GM18861 (cell line): Measurements from ENCODE around the gene SLC35C1.
"Not testable (repeated sequence)": the region's sequence is repeated elsewhere in the genome, so short reads cannot be mapped to it uniquely, and the experiment has no call there.

ENCODE experiments used
- ATAC-seq: cut with Tn5 transposase; IDR thresholded peaks from one replicate; pipeline ENCODE4 v1.9.1; 2021; ENCODE audit not compliant: unreplicated experiment

SLC35C1 gene

DNA sequence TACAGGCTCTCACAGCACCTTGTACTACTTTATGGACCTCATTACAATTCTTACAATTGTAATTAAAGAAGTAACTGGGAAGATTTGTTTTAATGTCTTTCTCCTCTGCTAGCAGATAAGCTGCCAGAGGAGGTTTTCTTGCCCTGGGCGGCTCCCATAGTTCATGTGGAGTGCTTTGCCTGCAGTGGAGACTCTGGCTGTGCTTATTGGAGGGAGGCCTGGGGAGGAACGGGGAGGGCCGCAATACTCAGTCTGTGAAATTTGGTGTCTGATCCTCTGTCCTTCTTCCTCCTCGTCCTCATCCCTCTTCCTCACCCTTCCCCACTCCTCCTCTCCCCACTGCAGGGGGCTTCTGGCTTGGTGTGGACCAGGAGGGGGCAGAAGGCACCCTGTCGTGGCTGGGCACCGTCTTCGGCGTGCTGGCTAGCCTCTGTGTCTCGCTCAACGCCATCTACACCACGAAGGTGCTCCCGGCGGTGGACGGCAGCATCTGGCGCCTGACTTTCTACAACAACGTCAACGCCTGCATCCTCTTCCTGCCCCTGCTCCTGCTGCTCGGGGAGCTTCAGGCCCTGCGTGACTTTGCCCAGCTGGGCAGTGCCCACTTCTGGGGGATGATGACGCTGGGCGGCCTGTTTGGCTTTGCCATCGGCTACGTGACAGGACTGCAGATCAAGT is 5.6 kb downstream of the SLC35C1 start:
- no peak for ATAC-seq

GRCh38 chr11:45811109-45811435 is 6.1 kb downstream of the SLC35C1 start:
- ATAC-seq = no peak

GRCh38 chr11:45811571-45812290 is 6.8 kb downstream of the SLC35C1 start:
- no peak for ATAC-seq

GRCh38 chr11:45812581-45813548 is 7.9 kb downstream of the SLC35C1 start:
- no peak for ATAC-seq

DNA sequence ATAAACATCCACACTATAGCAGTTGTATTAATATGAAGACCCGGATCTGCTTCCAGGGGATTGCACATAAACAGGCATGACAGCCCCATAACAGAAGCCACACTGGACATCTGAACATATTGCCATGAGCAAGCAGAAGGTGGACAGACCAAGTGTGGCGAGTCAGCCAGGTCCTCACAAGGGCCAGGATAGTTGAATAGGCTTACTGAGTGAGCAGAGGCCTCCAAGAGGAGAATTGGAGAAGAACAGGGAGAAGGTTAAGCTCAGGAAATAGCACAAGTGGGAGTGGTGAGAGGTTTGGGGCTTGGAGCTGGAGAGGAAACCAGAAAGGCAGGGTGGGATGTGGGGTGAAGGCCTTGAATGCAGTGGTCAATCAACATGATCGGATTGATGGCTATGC is 10.8 kb downstream of the SLC35C1 start:
- ATAC-seq = no peak

DNA sequence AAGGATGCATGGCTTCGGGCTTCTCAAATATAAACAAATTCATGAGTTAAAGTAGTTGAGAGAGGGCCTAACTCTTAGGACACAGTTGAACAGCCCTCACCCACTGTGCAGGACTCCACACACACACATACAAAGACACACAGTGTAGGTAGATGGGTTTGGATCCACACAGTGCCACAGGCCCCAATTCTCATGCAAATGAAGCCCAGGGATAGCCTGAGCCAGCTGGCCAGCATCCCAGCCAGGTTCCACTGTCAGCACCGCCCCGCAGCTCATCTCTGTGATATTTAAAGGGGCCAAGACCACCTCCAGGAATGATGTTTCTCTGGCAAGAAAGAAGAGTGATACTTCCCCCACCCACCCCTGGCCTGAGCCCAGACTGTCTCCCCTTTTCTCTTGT is 11.7 kb downstream of the SLC35C1 start:
- no peak for ATAC-seq

GRCh38 chr11:45817191-45817590 is 12.2 kb downstream of the SLC35C1 start:
- no peak for ATAC-seq

DNA sequence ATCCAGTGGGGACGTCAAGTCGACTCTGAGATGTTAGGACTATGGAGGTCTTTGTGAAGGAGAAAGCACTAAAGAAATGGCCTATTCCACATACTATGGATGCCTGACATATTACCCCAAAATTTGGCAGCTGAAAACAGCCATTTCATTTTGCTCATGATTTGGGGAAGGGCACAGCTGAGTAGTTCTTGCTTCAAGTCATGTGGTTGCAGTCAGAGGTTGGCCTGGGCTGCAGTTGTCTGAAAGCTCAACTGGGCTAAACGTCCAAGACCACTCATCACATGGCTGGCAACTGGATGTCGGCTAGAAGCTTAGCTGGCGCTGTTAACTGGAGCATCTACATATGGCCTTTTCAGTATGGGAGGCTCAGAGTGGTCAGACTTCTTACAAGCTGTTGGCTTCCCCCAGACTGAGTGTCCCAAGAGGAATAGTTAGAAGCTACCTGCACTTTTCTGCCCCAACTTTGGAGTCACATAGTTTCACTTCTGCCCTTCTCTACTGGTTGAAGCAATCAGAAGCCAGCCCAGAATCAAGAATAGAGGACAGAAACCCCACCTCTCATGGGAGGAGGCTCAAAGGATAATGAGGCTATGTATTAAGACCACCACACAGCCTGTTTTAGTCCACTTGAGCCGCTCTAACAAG is 14.1 kb downstream of the SLC35C1 start:
- no peak for ATAC-seq

GRCh38 chr11:45820211-45820857 is 15.4 kb downstream of the SLC35C1 start:
- no peak for ATAC-seq

DNA sequence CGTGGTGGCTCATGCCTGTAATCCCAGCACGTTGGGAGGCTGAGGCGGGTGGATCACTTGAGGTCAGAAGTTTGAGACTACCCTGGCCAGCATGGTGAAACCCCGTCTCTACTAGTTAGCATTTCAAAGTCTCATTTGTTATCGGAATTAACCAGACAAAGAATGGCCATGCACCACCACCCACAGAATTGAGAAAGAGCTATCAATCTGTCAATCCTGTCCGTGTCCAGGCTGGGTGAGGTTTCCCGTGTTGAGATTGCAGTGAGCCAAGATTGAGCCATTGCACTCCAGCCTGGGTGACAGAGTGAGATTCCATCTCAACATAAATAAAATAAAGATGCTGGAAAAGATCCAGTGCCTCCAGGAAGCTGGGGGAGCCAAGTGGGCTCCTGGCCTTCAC is 21.5 kb downstream of the SLC35C1 start:
- not testable (repeated sequence) for ATAC-seq

GRCh38 chr11:45827123-45827522 is 22.2 kb downstream of the SLC35C1 start:
- no peak for ATAC-seq

DNA sequence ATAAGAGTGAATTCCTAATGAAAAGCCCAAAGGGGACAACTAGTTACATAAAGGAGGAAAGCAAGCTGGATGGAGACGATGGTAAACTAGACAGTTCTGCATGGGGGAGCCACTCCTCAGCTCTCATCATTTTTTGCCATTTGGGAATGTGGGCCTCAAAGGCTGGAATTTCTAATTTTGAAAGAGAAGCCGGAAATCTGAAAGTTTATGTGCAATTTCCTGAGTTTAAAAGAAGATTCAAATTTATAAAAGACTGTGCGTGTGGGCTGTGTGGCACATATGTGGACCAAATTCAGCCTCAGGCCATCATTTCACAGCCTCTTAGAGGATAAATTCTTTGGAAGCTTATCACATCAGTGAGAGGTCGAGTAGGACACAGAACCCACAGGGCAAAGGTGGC is 24.0 kb downstream of the SLC35C1 start:
- ATAC-seq = no peak

GRCh38 chr11:45830596-45830995 is 25.6 kb downstream of the SLC35C1 start:
- ATAC-seq = no peak

GRCh38 chr11:45832811-45833441 is 28.0 kb downstream of the SLC35C1 start:
- ATAC-seq = no peak

DNA sequence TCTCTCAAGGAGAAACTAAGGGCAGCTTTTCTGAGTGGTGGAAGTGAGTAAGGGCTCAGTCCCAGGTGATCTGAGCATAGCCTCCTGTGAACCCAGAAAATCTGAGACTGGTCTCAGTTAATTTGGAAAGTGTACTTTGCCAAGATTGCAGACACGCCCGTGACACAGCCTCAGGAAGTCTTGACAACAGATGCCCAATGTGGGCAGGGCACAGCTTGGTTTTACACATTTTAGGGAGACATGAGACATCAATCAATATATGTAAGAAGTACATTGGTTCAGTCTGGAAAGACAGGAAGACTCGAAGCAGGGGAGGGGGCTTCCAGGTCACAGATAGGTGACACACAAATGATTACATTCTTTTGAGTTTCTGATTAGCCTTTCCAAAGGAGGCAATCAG is 28.8 kb downstream of the SLC35C1 start:
- ATAC-seq = no peak

DNA sequence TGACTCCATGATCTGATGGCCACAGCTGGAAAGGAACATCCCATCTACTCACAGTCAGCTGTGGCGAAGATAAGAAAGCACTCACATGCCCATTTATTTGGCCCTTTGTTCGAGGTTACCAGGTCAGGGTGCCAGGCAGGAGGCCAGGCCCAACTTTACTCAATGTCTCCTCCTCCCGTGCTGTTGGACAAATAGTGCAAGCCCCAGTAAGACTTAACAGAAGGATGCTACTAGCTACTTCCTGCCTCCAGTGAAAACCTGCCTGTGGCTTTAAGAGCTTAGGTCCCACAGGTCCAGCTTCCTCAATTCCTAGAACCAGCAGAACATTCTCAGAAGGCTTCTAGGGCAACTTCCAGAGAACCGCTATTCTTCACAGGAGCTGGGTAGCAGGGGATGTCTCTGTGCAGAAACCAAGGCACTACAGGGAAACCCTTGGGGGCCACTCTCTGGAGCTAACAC is 29.4 kb downstream of the SLC35C1 start:
- no peak for ATAC-seq

DNA sequence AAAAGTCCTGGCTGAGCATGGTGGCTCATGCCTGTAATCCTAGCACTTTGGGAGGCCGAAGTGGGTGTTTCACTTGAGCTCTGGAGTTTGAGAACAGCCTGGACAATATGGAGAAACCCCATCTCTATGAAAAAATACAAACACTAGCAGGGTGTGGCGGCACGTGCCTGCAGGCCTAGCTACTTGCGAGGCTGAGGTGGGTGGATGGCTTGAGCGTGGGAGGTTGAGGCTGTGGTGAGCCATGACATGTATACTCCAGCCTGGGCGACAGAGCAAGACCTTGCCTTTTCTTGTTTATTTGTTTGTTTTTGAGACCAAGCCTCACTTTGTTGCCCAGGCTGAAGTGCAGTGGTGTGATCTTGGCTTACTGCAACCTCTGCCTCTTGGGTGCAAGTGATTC is 34.3 kb downstream of the SLC35C1 start:
- no peak for ATAC-seq

DNA sequence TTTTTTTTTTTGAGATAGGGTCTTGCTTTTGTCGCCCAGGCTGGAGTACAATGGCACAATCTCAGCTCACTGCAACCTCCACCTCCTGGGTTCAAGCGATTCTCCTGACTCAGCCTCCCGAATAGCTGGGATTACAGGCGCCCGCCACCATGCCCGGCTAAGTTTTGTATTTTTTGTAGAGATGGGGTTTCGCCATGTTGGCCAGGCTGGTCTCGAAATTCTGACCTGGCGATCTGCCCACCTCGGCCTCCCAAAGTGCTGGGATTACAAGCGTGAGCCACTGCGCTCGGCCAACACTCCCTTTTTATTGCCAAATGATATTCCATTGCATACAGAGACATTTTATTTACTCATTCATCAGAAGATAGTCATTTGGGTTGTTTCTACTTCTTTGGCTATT is 35.3 kb downstream of the SLC35C1 start:
- not testable (repeated sequence) for ATAC-seq

- ATAC-seq = no peak
Observed at GRCh38 chr11:45843158-45843924, 38.4 kb downstream of the SLC35C1 start.
